HG03521 (cell line): ENCODE measurements around the gene ESR2.
"Not testable (repeated sequence)": the region's sequence is repeated elsewhere in the genome, so short reads cannot be mapped to it uniquely, and the experiment has no call there.

Experiments used
- ATAC-seq: cut with Tn5 transposase; IDR thresholded peaks from one replicate; pipeline ENCODE4 v1.9.1; 2021; ENCODE audit warnings: mild to moderate bottlenecking, moderate library complexity; ENCODE audit not compliant: unreplicated experiment

ESR2 gene

GRCh38 chr14:64049616-64050381 is 244.4 kb downstream of the ESR2 start:
- ATAC-seq, result no peak

GRCh38 chr14:64045091-64045490 is 249.1 kb downstream of the ESR2 start:
- ATAC-seq, result no peak

GRCh38 chr14:64043296-64043695 is 250.9 kb downstream of the ESR2 start:
- ATAC-seq, result not testable (repeated sequence)

GRCh38 chr14:64040044-64040443 is 254.1 kb downstream of the ESR2 start:
- no peak for ATAC-seq

- ATAC-seq, result no peak
Measured at GRCh38 chr14:64038841-64039542, 255.2 kb downstream of the ESR2 start.

GRCh38 chr14:64037869-64038745 is 256.1 kb downstream of the ESR2 start:
- not testable (repeated sequence) for ATAC-seq

GRCh38 chr14:64035143-64035542 is 259.0 kb downstream of the ESR2 start:
- ATAC-seq, result no peak
